ENCODE results near the gene ABRACL. TPM values are rescaled to one million over a fixed set of nuclear protein-coding genes. Genes with fewer than 3 reads are reported as not detected.

Gene ABRACL
- total and polyA plus RNA-seq, 2 experiments from 2014 or later, result 12.9 to 38.7 TPM

DNA sequence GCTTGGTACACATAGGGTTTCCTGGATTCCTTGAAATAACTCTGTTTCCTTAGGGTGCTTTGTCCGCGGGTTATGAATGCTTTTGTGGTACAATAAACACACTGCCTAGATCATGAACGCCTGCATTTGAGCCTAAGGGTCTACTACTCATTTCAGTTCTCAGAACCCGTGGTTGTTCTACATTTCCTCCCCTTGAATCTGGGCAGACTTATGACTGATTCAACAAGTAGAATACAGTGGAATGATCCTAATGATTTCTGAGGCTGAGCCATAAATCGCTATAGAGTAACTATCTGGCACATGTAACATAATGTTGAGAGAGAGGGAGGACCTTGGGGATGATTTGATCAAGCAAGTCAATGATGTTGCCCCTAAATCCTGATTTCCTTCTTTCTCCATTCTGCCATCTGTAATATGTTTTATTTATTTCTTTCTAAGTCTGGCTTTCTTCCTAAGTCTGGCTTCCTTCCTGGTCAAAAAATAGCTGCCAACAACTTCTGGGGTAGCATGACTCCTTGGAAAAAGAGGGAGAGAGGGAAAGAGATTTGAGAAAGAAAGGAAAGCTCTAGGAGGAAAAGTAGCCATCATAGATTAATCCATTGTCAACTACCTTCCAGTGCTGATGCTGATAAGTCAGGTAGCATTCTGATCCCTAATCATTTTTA, 23.0 kb downstream of the ABRACL start:
- Histone ChIP-seq H3K4me2 (ENCODE audit: unreplicated experiment) (no peak overlapping the region), H3K4me3 (no peak overlapping the region), H3K9me3 (ENCODE audit: low read depth) (no peaks in the 10 kb centered on the region), H3K4me1 (ENCODE audit: insufficient read depth) (no peaks in the 10 kb centered on the region), H3K36me3 (ENCODE audit: low read depth) (no peaks in the 10 kb centered on the region), H4K20me1 (ENCODE audit: insufficient read depth) (no peaks in the 10 kb centered on the region), H3K79me2 (ENCODE audit: insufficient read depth) (no peaks in the 10 kb centered on the region), H3K27ac (no peak overlapping the region), H3K9ac (no peak overlapping the region), H2AFZ (no peak overlapping the region), H3K27me3 (replicated peaks; ENCODE audit: insufficient read depth) (peaks cover 5% of the 10 kb centered on the region; the same call in 1 of the 2 replicates), H3K9me2 (ENCODE audit: insufficient read depth) (no peaks in the 10 kb centered on the region), H3F3A (ENCODE audit: insufficient read depth) (no peaks in the 10 kb centered on the region)
- in situ Hi-C loops (cut with MboI), result no loop called here
- 94 to 95% methylated on average over 5 of the region's 5 CpGs for WGBS, 2 experiments (ENCODE audit: low coverage in 1 of 2, low lambda C conversion rate in 2 of 2, missing lambda C conversion rate in 2 of 2)
- TF ChIP-seq EZH2phosphoT487 (IDR thresholded peaks at IDR 0.05; ENCODE audit: insufficient read depth, low read depth) (no peak), EZH2 (IDR thresholded peaks at IDR 0.05; ENCODE audit: insufficient read depth, poor library complexity, severe bottlenecking) (no peak)
- DNase-seq, result no peak

GRCh38 chr6:139053382-139053781, 24.8 kb downstream of the ABRACL start:
- Histone ChIP-seq H3K9me2 (ENCODE audit: insufficient read depth) (no peaks in the 10 kb centered on the region), H3K9ac (no peak overlapping the region), H3K9me3 (ENCODE audit: low read depth) (no peaks in the 10 kb centered on the region), H4K20me1 (ENCODE audit: insufficient read depth) (no peaks in the 10 kb centered on the region), H3K27ac (no peak overlapping the region), H3K4me2 (ENCODE audit: unreplicated experiment) (no peak overlapping the region), H2AFZ (no peak overlapping the region), H3F3A (ENCODE audit: insufficient read depth) (no peaks in the 10 kb centered on the region), H3K36me3 (ENCODE audit: low read depth) (no peaks in the 10 kb centered on the region), H3K79me2 (ENCODE audit: insufficient read depth) (no peaks in the 10 kb centered on the region), H3K4me3 (no peak overlapping the region), H3K4me1 (ENCODE audit: insufficient read depth) (no peaks in the 10 kb centered on the region), H3K27me3 (replicated peaks; ENCODE audit: insufficient read depth) (peaks cover 5% of the 10 kb centered on the region; the same call in 1 of the 2 replicates)
- DNase-seq, result no peak
- no peak for TF ChIP-seq EZH2 (IDR thresholded peaks at IDR 0.05; ENCODE audit: insufficient read depth, poor library complexity, severe bottlenecking)
- TF ChIP-seq EZH2phosphoT487 (IDR thresholded peaks at IDR 0.05; ENCODE audit: insufficient read depth, low read depth), result no peak
- in situ Hi-C loops (cut with MboI), result no loop called here
- whole genome bisulfite sequencing, 2 experiments (ENCODE audit: low coverage in 1 of 2, low lambda C conversion rate in 2 of 2, missing lambda C conversion rate in 2 of 2), result 65 to 68% methylated on average over 3 of the region's 3 CpGs

- in situ Hi-C loops (cut with MboI), result no loop called here
- Histone ChIP-seq H3K9ac (no peak overlapping the region), H3K4me3 (no peak overlapping the region), H3K36me3 (ENCODE audit: low read depth) (no peaks in the 10 kb centered on the region), H3K4me2 (ENCODE audit: unreplicated experiment) (no peak overlapping the region), H3K27me3 (replicated peaks; ENCODE audit: insufficient read depth) (peaks cover 5% of the 10 kb centered on the region; the same call in 1 of the 2 replicates), H3K9me2 (ENCODE audit: insufficient read depth) (no peaks in the 10 kb centered on the region), H2AFZ (no peak overlapping the region), H3K9me3 (ENCODE audit: low read depth) (no peaks in the 10 kb centered on the region), H4K20me1 (ENCODE audit: insufficient read depth) (no peaks in the 10 kb centered on the region), H3K4me1 (ENCODE audit: insufficient read depth) (no peaks in the 10 kb centered on the region), H3F3A (ENCODE audit: insufficient read depth) (no peaks in the 10 kb centered on the region), H3K79me2 (ENCODE audit: insufficient read depth) (no peaks in the 10 kb centered on the region), H3K27ac (no peak overlapping the region)
- no peak for TF ChIP-seq EZH2phosphoT487 (IDR thresholded peaks at IDR 0.05; ENCODE audit: insufficient read depth, low read depth)
- no peak for TF ChIP-seq EZH2 (IDR thresholded peaks at IDR 0.05; ENCODE audit: insufficient read depth, poor library complexity, severe bottlenecking)
- DNase-seq, result no peak
- WGBS, 2 experiments (ENCODE audit: low coverage in 1 of 2, low lambda C conversion rate in 2 of 2, missing lambda C conversion rate in 2 of 2), result 62 to 63% methylated on average over 3 of the region's 3 CpGs
Measured at GRCh38 chr6:139054001-139054400, 25.5 kb downstream of the ABRACL start.

- WGBS, 2 experiments (ENCODE audit: low coverage in 1 of 2, low lambda C conversion rate in 2 of 2, missing lambda C conversion rate in 2 of 2), result 80 to 88% methylated on average over 2 of the region's 2 CpGs
Measured at GRCh38 chr6:139055709-139056108, 27.2 kb downstream of the ABRACL start.

More at GRCh38 chr6:139055709-139056108, 27.2 kb downstream of the ABRACL start:
- Histone ChIP-seq H3K4me2 (ENCODE audit: unreplicated experiment) (no peak overlapping the region), H3K36me3 (ENCODE audit: low read depth) (no peaks in the 10 kb centered on the region), H2AFZ (no peak overlapping the region), H3F3A (ENCODE audit: insufficient read depth) (peaks cover 12% of the 10 kb centered on the region), H3K4me3 (no peak overlapping the region), H4K20me1 (ENCODE audit: insufficient read depth) (no peaks in the 10 kb centered on the region), H3K9me2 (ENCODE audit: insufficient read depth) (no peaks in the 10 kb centered on the region), H3K9ac (no peak overlapping the region), H3K27me3 (replicated peaks; ENCODE audit: insufficient read depth) (peaks cover 5% of the 10 kb centered on the region; the same call in 1 of the 2 replicates), H3K79me2 (ENCODE audit: insufficient read depth) (no peaks in the 10 kb centered on the region), H3K27ac (no peak overlapping the region), H3K4me1 (ENCODE audit: insufficient read depth) (peaks cover 10% of the 10 kb centered on the region), H3K9me3 (ENCODE audit: low read depth) (no peaks in the 10 kb centered on the region)
- no peak for DNase-seq
- TF ChIP-seq EZH2 (IDR thresholded peaks at IDR 0.05; ENCODE audit: insufficient read depth, poor library complexity, severe bottlenecking) (no peak), EZH2phosphoT487 (IDR thresholded peaks at IDR 0.05; ENCODE audit: insufficient read depth, low read depth) (no peak)
- in situ Hi-C loops (cut with MboI), result no loop called here

Data from GM23248 (cell line).